Fibroblast of lung (primary cell): ENCODE measurements around the gene ASIC4.

Experiments used
- CTCF ChIP-seq, 2 donors: IDR thresholded peaks in 1 of 2; conservative IDR thresholded peaks in 1 of 2; 1 replicate in 1 of 2; 2 replicates in 1 of 2; pipeline ENCODE4 v1.5.1; 2011 to 2012; ENCODE audit warnings: low read length in 2 of 2, control low read depth in 1 of 2, inconsistent platforms in 1 of 2, low read depth in 1 of 2, mild to moderate bottlenecking in 1 of 2
- EZH2 ChIP-seq: IDR thresholded peaks from 2 replicates; pipeline ENCODE4 v1.5.1; 2012; ENCODE audit warnings: low read length, control low read depth, mild to moderate bottlenecking; ENCODE audit errors: missing control alignments

DNA sequence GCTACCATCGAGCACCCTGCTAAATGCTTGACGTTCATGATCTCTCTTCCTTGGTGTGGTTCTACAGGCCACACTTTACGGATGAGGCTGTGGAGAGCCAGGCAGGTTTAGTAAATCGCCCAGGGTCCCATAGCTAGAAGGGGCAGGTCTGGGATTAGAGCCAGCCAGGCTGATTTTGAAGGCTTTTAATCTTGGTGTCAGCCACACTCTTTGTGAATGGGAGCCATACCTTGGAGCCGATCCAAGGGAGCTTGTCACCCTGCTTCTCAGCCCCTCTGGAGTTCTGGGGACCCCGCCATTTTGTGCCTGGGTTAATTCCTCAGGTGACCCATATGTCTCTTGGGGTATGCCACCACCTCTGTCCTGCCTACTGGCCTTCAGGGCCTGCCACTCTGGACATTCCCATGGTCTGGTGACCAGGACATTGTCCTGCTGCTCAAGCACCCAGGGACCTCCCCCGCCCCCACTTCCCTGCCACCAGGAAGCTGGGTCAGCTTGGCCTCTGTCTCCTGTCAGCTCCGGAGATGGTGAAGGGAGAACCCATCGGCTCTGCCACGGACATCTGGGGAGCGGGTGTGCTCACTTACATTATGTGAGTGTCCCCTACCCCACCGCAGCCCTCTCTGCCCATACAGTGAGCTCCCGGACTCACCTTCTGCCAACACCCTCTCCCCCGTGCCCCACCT, 22.9 kb upstream of the ASIC4 start:
- TF ChIP-seq CTCF (conservative IDR thresholded peaks at IDR 0.05 in 1 of 2, IDR thresholded peaks at IDR 0.05 in 1 of 2; ENCODE audit: low read depth in 1 of 2, low read length in 2 of 2), result no peak
- no peak for TF ChIP-seq EZH2
